Activated naive CD8-positive, alpha-beta T cell treated with anti-CD3 and anti-CD28 coated beads, Interleukin-2, amount 50 U/mL, for 16 hours (primary cell): Measurements from ENCODE around the gene COMMD9.
"Not testable (repeated sequence)": the region's sequence is repeated elsewhere in the genome, so short reads cannot be mapped to it uniquely, and the experiment has no call there.

ENCODE experiments used
- DNase-seq: peaks from one replicate; pipeline ENCODE4 v3.0.0-alpha.2; 2020; ENCODE audit warnings: low read depth, low spot score

Gene COMMD9

DNA sequence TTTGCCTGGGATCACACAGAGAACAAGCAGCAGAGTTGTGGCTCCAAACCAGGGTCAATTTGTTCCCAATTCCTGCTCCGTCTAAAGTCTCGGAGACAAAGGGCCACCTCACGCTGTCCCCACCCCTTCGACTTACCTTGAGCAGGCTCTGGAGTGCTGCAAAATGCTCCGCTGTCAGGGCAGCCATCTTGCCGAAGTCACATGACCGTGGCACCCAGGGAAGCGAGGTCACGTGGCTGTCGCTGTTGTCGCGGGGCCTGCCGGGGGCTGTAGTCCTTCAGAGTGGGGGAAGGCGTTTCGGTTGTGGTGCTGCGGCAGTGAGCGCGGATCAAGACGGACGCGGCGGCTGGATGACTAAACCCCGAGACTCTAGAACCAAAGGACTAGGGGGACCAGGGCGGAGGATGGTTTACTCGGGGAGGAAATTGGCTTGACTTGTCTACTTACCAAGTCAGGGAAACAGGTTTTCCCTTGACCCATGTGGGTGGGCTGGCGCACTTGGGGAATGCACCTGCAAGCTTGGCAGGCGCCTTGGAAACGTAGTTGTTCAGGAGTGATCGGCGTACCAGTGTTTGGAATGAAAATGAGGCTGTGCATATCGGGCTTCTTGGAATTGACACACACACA is at the start of gene COMMD9:
Gene COMMD9, minus strand, starts transcription at position 199 of the 627 bp plus-strand sequence. Its CDS starts 12 bp downstream, at position 187.
- DNase-seq = peak; percentile 87

DNA sequence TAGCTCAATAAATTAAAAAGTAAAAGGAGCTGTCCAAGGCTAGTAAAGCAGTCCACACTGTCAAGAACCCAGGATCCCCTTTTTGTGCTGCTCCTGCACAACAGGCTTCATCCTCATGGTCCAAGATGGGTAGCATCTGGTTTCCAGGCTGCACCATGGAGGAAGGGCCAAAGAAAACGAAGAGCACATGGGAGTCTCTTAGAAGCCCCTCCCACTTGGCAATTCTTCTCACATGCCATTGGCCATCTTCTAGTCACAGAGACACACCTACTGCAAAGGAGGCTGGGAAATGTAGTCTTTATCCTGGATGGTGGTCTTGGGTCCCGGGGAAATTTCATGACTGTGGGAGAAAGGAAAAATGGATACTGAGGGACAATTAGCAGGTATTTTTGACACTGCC is 44.7 kb upstream of the COMMD9 start:
- DNase-seq = no peak

DNA sequence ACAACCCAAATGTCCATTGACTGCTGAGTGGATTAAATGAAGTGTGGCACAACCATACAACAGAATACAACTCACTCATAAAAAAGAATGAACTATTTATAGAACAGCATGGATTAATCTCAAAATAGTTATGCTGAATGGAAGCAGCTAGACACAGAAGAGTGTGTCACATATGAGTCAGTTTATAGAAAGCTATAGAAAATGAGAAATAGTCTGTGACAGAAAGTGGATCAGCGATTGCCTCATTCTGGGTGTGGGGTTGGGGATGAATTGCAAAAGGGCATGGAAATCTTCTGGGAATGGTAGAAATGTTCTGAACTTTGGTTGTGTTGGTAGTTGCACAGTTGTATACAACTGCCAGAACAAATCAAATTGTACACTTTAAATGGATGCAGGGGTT is 44.2 kb upstream of the COMMD9 start:
- no peak for DNase-seq

DNA sequence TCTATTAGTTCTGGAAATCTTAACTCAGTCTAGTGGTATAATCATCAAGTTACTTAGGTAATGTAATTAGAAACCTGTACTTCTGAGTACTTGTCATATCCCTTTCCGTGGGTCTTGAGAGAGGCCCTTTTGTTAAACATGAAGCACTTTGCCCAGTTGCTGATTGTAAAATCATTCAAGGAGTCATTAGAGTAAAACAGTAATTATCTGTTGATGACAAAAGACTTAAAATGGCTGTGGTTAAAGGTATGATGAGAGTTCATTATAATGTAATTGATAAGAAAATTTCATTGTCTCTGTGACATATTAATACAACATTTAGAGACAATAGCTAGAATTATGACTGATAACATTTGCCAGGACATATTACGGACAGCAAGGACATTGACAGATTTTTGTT is 41.2 kb upstream of the COMMD9 start:
- no peak for DNase-seq

DNA sequence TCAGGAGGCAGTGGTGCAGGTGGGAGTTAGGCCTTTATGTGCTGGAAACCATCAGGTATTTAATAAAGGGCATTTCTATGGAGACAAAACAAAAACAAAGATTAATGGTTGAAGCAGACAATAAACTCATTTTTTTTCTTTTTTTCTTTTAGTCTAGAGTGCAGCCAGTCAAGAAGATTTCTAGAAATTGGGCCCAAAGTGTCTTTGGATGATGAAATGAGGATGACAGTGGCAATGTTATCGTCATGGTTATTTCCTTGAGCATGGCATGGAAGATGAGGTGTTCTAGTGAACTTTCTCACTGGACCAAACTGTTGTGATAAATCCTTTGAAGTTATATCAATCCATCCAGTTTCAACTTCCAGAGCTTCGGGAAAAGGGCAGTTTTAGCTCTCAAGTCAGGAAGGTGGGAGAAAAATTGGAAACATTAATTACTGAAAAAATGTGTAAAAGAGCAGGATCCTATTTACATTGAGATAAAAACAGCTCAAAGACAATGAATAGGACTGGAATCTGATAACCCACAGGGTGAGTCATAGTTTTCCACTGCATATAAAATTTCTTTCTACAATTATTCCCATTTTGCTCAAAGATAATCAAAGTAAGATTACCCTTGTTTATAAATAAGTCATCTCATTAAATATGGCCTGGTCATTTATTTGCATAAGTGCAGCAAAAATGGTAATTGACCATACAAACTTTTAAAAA is 39.9 kb upstream of the COMMD9 start:
- no peak for DNase-seq

DNA sequence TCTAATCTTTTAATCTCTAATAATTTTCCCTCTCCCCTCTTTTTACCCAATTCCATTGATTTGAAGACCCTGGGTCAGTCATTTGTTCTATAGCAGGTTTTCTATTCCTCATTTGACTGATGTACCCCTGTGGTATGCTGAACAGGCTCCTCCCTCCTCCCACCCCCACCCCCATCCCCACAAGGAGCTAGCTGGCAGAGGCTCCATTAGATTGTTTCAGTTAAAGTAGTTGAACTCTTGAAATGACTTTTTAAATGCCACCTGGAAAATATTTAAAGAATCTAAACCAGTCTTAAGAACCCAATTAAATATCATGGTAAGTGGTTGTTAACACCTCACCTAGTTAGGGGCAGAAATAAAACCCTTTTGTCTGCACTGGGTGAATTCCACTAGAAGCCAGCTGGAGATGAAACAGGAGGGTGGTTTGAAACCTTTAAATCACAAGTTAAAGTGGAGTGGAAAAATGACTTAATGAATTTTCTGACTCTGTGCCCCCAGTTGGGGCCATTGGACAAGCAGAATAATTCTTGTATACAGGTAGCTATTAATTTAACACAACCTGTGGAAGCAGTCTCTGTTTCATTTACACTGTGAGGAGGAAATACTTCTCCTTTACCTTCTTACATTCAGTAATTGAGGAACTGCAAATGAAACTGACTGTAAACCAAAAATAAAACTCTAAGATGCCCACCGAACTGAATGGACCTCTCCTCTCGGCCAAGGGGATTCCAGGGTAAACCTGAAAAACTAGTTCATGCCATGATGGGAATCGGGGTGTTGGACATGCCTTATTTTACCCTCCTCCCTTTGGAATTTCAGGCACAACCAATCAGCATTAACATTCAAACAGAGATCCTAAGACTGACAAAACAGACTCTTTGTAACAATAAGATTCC is 37.5 kb upstream of the COMMD9 start:
- DNase-seq = no peak

DNA sequence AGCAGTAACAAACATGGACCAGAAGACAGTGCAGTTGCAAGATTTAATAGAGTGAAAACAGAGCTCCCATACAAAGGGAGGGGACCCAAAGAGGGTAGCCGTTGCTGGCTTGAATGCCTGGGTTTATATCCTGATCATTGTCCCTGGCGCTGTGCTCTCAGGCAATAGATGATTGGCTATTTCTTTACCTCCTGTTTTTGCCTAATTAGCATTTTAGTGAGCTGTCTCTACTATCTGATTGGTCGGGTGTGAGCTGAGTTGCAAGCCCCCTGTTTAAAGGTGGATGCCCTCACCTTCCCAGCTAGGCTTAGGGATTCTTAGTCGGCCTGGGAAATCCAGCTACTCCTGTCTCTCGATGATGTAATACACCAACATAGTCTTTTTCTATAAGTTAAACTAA is 36.2 kb upstream of the COMMD9 start:
- not testable (repeated sequence) for DNase-seq

DNA sequence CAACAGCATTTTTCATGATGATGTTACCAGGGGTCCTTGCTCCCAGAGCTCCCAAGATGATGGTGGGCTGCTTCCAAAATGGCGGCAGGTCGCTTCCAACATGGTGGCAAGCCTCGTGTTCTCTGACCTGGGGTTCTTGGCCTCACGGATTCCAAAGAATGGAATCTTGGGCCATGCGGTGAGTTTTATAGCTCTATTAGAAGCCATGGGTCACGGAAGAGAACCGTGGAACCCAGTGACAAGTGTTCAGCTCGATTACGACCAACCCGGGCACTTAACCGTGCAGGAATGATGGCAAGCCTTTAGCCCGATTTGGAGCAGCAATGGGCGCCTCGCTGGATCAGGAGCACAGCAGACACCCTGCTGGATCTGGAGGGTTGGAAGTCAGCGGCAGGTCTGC is 35.7 kb upstream of the COMMD9 start:
- not testable (repeated sequence) for DNase-seq

DNA sequence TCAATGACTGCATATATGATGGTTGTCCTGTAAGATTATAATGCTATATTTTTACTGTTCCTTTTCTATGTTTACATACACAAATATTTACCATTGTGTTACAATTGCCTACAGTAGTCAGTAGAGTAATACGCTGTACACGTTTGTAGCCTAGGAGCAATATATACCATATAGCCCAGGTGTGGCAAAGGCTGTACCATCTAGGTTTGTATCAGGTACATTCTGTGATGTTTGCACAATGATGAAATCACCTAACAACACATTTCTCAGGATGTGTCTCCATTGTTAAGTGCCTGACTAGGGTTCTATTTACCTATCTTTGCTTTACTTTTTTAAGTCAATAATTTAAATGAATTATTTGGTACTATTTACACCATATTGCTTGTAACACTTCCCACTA is 28.8 kb upstream of the COMMD9 start:
- no peak for DNase-seq

DNA sequence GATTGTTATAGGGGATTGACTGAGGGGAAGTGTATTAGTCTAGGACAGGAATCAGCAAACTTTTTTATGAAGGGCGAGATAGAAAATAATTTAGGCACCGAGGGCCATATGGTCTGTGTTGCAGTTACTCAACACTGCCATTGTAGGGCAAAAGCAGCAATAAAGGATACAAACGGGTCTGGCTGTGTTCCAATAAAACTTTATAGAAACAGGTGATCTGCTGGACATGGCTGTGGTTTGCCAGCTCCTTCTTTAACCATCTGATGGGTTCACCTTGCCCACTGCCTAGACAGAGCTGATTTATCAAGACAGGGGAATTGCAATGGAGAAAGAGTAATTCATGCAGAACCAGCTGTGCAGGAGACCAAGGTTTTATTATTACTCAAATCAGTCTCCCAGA is 26.8 kb upstream of the COMMD9 start:
- no peak for DNase-seq

DNA sequence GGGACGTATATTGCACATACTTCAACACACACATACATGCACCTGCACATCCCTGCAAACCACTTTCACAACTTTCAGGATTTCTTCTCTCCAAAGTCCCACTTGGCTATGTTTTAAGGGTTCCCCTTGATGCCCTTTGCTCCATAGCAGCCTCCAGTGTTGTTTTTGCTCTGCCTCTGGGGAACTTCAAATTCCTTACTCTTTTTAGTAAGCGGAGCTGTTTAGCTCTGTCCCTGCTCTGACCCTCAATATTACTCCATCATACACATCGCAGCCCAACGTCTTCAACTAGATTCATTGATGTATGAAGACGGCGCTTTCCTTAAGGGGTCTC is 25.2 kb upstream of the COMMD9 start:
- no peak for DNase-seq

DNA sequence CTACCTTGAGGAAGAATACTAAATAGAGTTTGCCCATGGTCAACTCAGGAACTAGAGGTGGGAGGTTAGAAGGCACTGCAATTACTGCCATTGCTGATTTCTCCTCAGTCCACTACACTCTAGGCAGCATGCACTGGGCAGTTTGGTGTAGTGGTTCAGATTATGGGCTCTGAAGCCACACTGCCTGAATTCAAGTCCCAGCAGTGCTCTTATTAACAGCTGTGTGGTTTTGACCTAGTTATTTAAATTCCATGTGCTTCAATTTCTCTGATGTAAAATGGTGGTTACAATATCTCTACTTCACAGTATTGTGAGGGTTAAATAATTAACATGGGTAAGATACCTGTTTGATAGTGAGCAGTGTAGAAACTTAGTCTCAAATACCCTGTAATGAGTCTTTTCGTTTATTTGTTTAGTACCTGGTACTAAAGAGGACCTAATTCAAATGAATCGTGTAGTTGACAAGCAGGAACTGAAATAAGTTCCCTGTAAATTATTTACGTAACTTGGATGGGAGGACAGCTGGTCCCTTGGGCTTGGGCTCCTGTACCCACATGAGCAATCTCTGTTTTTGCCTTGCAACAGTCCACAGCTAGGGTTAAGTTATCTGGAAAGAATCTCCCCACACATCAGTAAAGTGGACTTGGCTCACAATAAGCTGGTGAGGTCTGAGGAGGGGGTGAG is 24.7 kb upstream of the COMMD9 start:
- DNase-seq = no peak

DNA sequence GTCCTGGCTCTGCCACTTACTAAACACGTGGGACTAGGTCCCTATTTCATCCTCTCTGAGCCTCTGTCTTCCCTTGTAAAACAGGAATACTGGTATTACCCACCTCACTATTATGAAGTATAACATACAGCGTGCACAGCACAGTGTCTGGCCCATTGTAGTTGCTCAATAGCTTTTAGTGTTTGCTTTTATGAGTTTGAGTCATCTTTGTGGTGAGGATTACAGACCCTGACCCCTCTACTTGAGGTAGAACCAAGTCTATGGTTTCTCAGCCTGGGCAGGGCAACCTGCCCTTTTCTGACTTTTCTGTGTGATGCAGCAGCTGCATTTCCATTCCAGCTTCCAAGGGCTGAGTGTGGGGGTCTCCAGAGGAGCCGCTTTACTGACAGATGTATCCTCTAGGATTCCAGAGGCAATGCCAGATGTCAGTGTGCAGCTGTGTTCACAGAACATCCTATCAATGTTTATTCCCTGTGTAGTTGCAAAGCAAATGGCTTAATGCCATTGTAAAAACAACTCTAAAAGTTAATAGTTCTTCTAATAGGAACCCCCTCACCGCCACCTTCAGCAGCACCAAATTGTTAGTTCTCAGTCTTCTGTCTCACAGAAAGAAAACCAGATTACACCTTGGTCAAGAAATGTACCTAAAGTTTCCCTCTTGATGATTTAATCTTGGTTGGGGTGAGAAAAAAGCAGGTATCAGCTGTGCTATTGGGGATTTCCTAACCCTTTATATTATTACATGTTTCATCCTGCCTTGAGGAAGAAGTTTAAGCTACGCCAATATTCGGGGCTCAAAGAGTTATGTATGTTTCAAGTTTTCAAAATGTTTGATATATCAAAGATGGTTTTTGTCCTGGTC is 23.6 kb upstream of the COMMD9 start:
- DNase-seq = no peak

DNA sequence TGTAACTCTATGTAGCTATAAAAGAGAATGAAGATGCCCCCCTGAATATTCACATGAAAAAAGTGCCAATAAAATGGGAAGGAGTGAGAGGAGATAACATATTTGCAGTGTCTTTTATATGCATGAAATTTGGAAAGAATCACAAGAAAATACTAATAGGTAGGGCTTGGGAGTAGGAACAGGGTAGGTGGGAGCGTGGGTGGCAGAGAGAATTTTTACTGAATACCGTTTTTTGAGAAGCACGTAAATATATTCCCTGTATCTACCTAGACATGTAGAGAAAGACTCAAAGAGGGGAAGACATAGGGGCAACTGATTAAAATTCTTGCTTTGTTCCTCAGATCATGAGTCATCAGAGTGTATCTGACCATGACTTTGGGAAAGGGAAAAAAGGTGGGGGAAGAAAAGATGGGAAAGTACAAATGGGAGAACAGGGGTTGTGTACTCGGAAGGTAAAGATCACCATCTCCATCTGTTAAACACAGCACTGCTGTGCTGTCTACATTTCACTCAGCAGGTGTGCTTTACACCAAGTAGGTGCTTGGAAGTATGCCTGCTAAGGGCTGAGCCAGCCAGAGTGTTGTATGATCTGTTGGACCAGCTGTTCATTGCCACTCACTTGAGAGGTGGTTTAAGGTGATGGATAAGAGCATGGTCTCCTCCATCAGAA is 22.8 kb upstream of the COMMD9 start:
- no peak for DNase-seq

DNA sequence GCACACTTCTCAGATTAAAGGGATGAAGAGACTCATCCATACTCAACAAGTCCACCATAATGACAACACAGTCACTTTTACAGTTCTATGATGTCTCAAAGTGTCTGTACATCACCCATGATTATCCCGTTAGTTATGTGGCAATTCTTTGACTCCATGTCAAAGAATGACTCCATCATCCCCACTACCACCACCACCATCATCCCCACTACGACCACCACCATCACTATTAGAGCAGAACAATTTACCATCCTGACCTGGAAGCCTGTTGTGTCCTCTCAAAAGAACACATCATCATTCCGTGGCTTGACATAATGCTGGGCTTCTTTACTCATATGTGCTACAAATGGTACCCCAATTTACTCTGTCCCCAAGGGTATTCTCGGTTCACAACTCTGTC is 20.6 kb upstream of the COMMD9 start:
- DNase-seq = no peak

DNA sequence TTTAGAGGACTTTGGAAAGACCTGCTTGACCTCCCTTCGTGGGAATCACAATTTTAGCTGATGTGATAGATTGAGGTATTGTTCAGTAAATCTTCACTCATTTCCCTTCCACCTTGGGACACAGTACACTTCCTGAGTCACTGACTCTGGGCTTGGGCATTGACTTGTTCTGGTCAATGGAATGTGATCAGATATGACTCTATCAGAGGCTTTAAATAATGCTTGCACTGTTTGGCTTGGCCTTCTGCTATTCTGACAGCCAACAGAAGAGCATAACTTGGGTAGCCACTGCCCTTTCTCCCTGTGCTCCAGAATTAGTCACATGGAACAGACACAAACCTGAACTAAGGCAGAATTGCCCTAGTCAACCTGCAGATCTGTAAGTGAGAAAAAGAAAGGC is 19.4 kb upstream of the COMMD9 start:
- no peak for DNase-seq

DNA sequence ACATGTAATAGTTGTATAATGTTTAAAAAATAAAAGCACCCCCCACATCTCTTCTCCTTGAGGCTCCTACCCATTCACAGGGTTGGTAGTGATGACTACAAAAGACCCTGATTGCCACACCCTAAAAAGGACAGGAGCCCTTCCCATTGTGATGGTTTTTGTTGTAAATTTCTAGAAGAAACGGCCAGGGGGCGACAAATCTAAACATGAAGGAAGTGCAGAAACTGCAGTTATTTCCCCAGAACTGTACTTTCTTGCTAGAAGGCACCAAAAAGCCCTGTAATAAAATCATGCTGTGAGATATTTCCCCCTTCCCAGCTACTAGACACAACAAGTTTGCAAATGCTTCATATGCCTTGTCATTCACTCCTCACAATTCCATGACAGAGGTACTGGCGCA is 17.7 kb upstream of the COMMD9 start:
- DNase-seq = no peak

DNA sequence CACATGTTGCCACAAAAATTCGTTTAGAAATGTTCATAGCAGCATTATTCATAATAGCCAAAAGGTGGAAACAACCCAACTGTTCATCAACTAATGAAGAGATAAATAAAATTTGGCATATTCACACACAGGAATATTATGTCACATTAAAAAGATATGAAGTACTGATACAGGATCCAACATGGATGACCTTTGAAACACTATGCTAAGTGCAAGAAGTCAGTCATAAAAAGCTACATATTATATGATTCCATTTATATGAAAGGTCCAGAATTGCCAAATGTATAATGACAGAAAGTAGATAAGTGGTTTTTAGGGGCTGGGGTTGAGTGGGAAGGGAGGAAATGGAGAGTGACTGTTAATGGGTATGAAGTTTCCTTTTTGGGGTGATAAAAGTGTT is 15.8 kb upstream of the COMMD9 start:
- DNase-seq = no peak

DNA sequence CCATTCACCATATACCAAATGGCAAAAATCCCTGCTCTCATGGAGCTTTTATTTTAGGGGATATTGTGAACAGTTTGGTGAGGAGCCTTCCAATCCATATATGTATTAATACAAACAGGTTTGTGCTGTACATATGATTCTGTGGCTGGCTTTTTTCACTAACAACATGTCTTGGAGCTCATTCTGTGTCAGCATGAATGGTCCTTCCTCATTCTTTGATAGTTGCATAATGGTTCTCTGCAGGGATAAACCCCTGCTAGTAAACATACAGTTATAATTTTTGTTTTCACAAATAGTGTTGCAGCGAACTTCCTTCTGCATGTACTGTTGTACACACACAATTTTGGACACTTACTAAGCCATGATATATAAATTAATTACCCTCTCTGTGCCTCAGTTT is 15.1 kb upstream of the COMMD9 start:
- no peak for DNase-seq

DNA sequence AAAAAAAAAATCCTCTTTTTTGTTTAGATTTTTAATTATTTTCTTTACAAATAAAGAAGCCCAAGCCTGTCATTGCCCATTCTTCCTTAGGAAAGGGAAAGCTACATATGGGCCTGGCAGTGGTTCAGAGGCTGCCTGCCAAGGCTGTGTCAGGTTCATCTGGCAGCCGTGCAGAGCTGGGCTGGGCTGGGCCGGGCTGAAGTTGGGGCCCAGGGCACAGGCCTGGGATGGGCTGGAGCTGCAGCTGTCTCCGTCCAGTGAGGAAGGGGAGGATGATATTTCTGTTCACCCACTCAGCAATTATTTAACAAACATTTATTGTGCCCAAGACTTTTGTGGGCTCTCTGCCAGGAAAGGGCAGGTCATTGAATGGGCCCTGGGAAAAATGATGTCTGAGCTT is 11.4 kb upstream of the COMMD9 start:
- no peak for DNase-seq
